Jurkat, Clone E6-1 (cell line): ENCODE measurements around the gene GOLGA7B.

Experiments
- DNase-seq: peaks from one replicate; pipeline ENCODE4 v3.0.0-alpha.2; 2011; ENCODE audit warnings: low read depth, low spot score
- H3K4me3 ChIP-seq: 2 replicates; pipeline ENCODE4 v1.5.1; 2011; ENCODE audit warnings: mild to moderate bottlenecking, low read length, control low read depth, moderate library complexity

The GOLGA7B gene

DNA sequence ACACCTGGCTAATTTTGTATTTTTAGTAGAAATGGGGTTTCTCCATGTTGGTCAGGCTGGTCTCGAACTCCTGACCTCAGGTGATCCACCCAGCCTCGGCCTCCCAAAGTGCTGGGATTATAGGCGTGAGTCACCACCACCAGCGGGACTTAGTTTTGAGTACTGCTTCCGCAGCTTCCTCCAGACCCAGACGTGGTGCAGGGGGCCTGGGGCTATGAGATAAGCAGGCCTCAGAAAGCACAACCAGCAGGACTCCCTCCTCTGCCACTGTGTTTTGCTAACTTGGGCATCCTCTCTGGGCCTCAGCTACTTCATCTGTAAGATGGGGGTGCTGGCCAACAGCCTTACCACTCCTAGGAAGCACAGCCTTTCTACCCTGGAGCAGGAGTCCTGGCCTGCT lies 37.8 kb downstream of the GOLGA7B start:
- no peak for DNase-seq
- H3K4me3 ChIP-seq, result no peak overlapping the region

DNA sequence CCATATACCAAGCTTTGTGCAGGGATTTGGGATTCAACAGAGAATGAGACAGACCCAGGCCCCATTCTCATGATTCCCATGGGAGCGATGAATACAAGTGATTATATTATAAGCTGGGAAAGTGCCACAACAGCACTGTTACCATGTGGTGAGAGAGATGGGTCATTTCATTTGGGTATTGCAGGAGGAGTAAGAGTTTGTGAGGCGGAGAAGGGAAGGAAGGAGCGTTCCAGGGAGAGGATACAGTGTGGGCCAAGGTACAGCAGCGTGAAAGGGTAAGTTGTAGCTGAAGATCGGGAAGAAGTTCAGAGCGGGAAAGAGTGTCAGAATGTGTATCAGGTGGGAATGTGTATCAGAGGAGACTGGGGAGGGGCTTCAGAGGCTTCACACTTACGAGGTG lies 38.5 kb downstream of the GOLGA7B start:
- no peak for DNase-seq

DNA sequence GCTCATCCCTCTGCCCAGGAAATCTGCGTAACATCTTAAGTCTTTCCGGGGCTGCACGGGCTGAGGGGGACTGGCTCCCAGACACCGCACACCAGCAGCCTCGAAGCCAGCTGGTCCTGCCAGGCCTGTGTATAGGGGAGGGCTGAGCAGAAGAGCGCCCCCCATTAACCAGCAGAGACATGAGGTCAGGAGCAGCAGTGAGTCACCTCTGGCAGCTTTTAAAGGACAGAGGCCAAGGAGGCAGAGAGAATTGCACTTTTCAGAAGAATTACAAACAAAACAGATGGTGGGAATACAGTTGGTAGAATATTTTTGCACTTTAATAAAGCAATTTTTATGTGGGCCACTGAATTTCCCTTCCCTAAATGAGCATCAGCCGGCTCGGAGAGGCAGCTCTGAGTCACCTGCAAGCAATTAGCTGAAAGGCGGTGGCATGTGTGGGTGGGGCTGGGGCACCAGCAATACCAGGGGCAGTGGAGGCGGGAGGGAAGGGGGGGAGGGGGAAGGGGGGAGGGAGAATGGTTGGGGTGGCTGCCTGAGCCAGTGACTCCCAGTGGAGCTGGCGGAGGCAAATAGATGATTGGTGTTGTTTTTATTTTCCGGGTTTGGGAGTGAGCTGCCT lies 39.1 kb downstream of the GOLGA7B start:
- no peak for DNase-seq
- H3K4me3 ChIP-seq, result no peak overlapping the region

More for the DNA sequence above, 38.5 kb downstream of the GOLGA7B start:
- no peak overlapping the region for H3K4me3 ChIP-seq

DNA sequence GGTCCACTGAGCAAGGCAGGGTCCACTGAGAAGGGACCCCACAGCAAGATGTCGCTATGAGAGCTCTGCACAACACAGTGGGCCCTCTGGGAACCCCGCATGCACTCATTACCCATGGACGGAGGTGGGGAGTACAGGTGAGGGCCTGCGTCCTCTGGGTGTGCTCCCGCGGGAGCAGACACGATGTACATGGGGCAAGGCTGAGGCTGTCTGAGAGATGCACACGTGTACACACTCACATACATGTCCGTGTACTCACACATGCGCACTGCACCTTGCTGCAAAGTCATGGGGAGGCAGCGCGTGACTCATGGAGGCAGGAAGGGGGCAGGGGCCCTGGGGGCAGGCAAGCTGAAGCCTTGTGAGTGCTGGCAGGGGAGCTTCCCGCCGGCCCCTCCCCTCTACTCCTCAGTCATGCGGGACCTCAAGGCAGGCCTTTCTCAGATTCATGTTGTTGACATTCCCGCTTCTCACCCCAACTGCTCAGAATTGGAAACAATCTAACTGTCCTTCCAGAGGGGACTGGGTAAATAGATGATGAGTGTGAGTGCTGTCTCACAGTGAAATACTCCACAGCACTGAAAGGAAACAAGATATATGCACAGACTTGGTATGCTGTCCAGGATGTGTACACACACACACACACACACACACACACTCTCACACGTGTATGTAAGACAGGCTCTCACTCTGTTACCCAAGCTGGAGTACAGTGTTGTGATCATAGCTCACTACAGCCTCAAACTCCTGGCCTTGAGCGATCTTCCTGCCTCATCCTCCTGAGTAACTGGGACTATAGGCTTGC lies 40.0 kb downstream of the GOLGA7B start:
- H3K4me3 ChIP-seq, result no peak overlapping the region
- no peak for DNase-seq

DNA sequence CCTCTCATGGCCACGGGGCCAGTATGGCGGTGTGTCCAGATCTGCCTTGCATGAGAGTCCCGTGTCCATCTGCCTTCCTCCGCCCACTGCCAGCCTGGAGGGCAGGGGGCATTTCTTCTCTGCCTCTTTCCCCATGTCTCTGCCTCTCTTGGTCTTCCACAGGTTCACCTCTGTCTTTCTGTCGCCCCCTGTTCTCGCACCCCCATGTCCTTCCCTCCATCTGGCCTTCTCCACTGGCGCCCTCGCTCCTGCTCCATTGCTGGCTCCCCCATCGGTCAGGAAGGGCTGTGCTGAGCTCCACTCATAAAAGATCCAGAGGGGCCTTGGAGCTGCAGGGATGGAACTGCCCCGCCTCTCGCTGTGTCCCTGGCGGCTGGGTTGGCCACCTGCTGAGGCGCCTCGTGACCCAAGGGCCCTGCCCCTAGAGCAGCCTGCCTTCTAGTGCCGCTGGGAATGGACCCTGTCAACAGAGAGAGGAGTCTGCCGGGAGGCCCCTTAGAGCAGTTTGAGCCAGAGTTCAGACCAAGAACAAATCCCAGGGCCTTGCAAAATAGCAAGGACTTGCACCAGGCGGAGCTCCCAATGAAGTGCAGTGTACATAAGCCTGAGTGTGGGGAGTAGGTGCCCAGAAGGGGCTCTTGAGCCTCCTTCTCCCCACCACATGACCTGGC lies 42.0 kb downstream of the GOLGA7B start:
- no peak for DNase-seq
- H3K4me3 ChIP-seq, result no peak overlapping the region

DNA sequence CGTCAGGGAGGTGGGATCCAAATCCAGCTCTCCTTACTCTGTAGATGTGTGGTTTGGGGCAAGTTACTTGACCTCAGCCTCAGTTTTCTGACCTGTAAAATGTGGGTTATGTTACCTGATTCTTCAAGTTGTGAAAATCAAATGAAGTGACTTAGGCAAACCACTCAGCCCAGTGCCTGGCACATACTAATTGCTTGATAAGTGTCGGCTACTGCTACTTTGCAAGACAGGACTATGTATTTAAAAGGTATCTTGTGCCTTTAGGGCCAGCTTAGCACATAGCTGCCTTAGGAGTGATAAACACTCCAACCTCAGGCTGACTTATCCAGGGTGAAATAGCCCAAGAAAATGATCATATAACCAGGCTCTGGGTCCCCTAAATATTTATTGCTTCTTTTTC lies 42.9 kb downstream of the GOLGA7B start:
- H3K4me3 ChIP-seq, result no peak overlapping the region
- DNase-seq, result no peak

DNA sequence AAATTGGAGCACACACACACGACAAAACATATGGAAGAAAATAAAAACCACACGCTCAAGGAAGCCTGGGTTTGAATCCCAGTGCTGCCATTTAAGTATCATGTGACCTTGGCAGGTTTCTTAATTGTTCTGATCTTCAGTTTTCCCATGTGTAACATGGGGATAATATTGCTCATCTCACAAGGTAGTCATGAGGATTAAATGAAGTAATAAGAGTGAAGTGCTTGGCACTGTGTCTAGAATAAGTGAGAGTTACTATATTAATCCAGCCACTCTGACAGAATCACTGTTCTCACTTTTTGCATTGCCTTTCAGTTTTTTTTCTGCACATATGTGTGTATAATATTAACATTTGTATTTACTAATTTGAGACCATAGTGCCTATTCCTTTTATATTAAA lies 43.3 kb downstream of the GOLGA7B start:
- no peak for DNase-seq
- H3K4me3 ChIP-seq, result no peak overlapping the region

DNA sequence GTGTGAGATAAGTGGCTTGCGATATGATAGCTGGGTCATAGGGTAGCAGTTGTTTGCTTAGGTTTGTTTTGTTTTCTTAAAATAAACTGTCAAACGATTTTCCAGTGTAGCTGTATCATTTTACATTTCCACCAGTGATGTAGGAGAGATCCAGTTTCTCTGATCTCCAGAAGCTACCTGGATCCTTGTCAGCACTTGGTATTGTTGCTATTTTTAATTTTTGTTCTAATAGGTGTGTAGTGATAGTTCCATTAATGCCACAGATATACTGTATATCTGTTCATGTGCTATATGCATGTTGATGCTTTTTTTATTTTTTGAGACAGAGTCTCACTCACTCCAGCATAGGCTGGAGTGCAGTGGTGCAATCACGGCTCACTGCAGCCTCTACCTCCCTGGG lies 44.4 kb downstream of the GOLGA7B start:
- no peak for DNase-seq
- no peak overlapping the region for H3K4me3 ChIP-seq

DNA sequence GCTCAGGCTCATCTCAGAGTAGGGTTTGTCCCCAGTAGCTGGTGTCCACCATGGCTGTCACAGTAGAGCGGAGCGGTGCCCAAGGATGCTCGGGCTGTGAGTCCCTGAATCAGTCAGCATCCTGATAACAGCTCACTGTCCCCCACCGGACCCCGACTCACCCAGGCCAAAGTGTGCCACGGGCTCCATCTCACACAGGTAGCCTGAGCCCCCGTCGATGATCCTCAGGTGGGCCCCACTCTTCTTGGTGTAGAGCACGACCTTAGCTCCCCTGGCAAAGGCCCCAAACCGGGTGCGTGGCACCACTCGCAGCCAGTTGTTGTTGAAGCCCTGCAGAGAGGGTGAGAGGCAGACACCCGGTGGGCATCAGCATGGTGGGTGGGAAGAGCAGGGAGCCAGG lies 45.4 kb downstream of the GOLGA7B start:
- no peak for DNase-seq
- no peak overlapping the region for H3K4me3 ChIP-seq

DNA sequence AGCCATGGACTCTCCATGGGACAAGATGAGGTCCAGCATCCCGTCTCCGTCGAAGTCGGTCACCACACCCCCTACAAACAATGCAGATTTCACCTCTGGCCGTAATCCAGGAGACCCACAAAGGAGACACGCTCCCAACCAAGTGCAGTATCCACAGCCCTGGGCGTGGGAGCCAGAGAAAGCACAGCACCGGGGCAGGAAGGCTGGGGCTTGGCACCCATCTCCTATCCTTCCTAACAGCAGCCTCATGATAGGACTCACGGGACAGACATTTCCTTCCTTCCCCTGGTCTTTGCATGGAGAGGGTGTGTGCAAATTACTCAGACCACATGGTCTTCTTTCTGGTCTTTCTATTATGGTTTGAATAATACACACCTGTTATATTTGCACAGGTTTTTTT lies 46.3 kb downstream of the GOLGA7B start:
- no peak overlapping the region for H3K4me3 ChIP-seq
- DNase-seq, result no peak

DNA sequence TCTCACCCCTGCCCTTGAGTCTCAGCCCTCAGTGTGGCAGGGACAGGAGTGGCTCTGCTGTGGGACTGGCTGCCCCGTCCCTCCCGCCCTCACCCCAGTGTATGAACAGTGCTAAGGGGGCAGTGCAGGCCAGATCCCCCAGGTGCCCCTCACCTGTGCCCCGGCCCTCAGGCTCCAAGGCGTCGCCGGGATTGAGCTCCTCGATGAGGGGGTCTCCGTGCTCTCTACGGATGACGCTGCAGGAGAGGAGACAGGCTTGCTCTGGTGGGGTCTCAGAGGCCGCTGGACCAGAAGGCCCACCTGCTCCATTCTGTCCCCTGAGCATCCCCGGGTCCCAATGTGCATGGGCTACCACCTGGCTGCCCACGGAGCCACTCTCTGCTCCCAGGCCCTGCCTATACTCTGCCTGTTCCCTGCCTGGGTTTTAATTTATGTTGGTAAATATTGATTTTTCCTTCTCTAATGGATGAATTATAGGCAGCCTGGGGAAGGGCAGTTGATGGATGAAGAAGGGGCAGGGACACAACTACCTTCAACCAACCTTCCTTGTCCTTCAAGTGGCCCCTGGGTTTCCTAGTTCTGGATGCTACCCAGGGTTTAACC lies 47.2 kb downstream of the GOLGA7B start:
- no peak for DNase-seq
- no peak overlapping the region for H3K4me3 ChIP-seq

DNA sequence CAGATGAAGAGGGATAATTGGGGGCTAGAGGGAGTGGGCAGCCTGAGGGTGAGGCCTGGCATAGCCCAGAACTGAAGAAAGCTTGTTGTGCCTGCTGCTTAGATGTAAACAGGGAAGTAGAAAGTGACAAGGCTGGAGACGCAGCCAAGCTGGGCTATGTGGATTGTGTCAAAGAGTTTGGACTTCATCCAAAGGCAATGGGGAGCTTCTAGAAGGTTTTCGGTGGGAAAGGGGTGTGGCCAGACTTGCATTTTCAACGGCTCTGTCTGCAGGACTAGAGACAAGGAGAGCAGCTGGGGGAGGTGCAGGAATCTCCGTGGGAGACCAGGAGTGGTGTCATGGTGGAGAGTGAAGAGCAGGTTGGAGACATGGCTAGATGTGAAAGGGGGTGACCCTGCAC lies 48.8 kb downstream of the GOLGA7B start:
- no peak overlapping the region for H3K4me3 ChIP-seq
- DNase-seq, result no peak

DNA sequence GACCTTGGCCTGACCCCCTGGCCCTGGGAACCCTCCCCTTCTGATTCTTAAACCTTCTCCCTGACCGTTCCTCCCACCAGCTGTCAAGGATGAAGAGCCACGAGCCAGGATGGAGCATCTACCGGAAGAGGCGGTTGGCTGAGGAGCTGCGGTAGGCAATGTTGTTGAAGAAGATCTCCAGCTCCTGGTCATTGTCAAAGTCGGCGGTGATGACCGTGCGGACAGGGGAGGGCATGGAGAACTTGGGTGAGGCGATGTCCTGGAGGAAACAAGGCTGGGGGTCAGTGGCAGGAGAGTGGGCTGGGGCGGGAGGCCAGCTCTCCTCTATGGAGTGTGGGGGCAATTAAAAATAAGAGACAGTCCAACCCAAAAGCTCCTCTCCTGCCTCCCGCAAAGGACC lies 51.7 kb downstream of the GOLGA7B start:
- no peak overlapping the region for H3K4me3 ChIP-seq
- no peak for DNase-seq

DNA sequence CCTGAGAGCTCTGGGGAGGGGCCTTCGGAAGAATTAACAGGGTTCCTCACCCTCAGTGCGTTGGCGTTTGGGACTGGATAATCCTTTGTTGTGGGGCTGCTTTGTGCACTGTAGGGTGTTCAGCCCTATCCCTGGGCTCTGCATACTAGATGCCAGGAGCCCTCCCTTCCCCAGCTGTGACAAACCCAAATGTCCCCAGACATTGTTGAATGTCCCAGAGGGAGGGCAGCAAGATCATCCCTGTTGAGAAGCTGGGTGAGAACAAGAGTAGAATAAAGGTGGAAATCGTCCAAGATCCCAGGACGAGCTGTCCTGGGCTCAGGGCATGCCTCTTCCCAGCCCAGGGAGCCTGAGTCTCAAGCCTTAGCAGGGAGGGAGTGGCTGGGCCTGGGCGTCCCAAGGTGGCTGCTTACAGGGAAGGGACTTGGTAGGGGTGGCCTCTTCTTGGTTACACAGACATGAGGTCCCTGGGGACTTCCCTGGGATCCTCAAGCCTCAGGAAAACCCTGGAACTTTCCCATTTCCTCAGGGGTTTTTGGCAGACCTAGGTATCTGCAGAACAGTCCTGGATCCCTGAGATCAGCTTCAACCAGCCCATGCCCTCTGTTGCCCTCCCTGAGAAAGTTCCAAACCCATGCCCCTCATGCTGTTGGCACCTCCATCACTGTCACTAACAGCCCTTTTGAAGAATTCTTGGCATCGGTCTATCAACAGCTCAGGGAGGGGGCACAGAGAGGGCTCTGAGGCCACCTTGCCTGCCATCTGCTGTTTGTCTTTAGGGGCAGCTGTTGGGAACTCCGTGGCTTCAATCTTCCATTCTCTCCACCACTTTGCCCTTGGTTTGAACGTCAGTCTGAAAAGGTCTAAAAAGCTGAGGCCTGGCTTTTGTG lies 53.7 kb downstream of the GOLGA7B start:
- no peak for DNase-seq

DNA sequence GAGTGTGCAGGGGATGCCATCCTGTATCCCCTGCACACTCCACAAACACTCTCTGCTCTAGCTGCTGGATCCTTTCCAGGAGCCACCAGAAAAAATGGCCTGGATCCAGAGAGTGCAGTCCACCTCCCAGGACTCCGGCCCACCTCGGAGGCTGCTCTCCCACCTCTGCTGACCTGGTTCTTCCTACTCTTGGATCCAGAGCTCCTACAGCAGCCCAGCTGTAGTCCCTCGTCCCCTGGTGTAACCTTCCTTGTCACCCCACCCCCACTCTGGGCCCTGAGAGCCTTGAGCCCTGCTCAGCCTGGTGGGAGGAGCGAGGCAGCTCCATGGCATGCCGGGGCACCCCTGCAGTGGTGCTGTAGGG lies 54.4 kb downstream of the GOLGA7B start:
- no peak for DNase-seq
- no peak overlapping the region for H3K4me3 ChIP-seq

More for the DNA sequence above, 53.7 kb downstream of the GOLGA7B start:
- H3K4me3 ChIP-seq, result no peak overlapping the region

DNA sequence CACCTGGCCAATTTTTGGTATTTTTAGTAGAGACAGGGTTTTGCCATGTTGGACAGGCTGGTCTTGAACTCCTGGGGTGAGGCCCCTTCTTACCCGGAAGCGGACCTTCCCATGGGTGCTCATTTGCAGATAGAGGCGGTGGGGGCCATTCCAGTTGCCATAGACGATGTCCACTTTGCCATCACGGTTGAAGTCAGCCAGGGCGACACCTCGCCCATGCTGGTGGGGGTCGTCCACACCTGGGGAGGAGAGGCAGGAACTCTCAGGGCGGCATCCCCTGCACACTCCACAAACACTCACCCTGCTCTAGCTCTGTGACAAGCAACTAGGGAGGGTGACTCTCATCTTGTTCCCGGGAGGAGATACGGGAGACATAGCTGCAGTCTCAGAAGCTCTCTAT lies 54.9 kb downstream of the GOLGA7B start:
- H3K4me3 ChIP-seq, result no peak overlapping the region
- DNase-seq, result no peak

DNA sequence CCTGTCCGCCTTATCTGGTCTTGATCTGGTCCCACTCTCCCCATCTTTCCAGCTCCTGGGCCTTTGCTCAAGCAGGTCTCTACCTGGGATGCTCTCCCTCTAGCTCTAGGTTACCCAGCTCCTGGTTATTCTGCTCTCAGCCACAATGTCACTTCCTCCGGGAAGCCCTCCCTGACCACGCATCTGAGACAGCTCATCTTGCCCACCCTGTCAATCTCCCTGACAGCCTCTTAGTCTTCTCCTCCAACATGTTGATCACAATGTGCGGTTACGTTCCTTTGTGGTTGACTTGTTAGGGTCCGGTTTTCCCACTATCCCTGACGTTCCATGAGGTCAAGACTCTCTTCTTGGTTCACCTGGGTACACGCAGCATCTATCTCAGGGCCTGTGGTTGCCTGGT lies 55.6 kb downstream of the GOLGA7B start:
- DNase-seq, result no peak
- no peak overlapping the region for H3K4me3 ChIP-seq

DNA sequence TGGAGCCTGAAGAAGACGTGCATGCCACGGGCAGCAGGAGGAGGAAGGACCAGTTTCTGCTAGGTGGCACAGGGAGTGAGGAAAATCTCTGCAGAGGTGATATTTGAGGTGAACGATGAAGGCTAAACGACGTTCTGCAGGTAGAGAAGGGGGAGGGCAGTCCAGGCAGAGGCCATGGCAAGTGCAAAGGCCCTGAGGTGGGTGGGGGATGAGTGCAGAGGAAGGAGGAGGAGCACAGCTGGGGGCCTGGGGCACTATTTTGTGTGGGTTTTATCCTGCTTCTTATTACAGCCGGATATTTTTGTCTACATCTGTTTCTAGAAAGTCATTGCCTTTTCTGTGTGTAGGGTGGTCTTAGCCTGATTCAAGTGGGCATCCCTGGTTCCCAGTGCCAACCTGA lies 57.6 kb downstream of the GOLGA7B start:
- DNase-seq, result no peak
- H3K4me3 ChIP-seq, result no peak overlapping the region

DNA sequence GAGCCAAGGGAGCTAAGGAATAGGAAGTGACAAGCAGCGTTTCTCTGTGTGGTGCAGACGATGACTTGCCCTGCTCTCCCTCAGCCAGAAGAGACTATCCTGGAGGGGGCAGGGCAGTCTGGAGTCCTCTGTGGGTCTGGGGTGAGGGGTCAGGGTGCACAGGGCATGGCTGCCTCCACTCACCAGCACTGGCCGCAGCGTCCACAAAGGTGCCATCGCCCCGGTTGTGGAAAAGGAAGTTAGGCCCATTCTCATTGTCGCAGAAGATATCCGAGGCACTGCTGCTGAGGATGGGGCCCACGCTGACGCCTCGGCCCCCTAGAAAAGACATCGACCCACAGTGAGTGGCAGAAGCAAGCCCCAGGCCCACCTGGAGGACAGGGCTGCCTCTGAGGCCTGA lies 58.2 kb downstream of the GOLGA7B start:
- DNase-seq, result no peak
- H3K4me3 ChIP-seq, result no peak overlapping the region
